Adrenal gland (tissue), 12 donors: ENCODE measurements around the gene POLR1E. TPM values are rescaled to one million over a fixed set of nuclear protein-coding genes. Genes with fewer than 3 reads are reported as not detected.
A peak's percentile ranks its signal among the peaks of the same experiment; 100 is the strongest.

Source experiments
- DNase-seq, 7 donors: peaks; one replicate each; pipeline ENCODE4 v3.0.0-alpha.2; 2019 to 2020
- H3K27ac ChIP-seq, 5 donors: fragments of 200-600 bp; sonication (generic) in 4 of 5; 1 replicate in 3 of 5; 2 replicates in 2 of 5; pipeline versions ENCODE4 v1.5.1 to v1.8.0; 2016 to 2020; ENCODE audit warnings: mild to moderate bottlenecking in 1 of 5
- H3K27me3 ChIP-seq: fragments of 200-600 bp; 2 replicates; pipeline ENCODE4 v1.8.0; 2021
- H3K36me3 ChIP-seq, 2 donors: fragments of 200-600 bp; replicated peaks in 1 of 2; 1 replicate in 1 of 2; 2 replicates in 1 of 2; pipeline versions ENCODE4 v1.5.1 to v1.8.0; 2018 to 2022
- H3K4me1 ChIP-seq, 2 donors: fragments of 200-600 bp; replicated peaks in 1 of 2; 1 replicate in 1 of 2; 2 replicates in 1 of 2; pipeline versions ENCODE4 v1.5.1 to v1.8.0; 2018 to 2021
- H3K4me3 ChIP-seq, 4 donors: fragments of 200-600 bp; sonication (generic) in 3 of 4; one replicate each; pipeline ENCODE4 v1.5.1; 2016 to 2018
- H3K9me3 ChIP-seq, 3 donors: fragments of 200-600 bp; sonication (generic) in 1 of 3; replicated peaks in 1 of 3; 1 replicate in 2 of 3; 2 replicates in 1 of 3; pipeline versions ENCODE4 v1.5.1 to v1.8.0; 2016 to 2021
- POLR2A ChIP-seq, 2 donors: fragments of 450-650 bp; IDR thresholded peaks; one replicate each; pipeline ENCODE4 v1.6.1; 2017; ENCODE audit warnings: antibody characterized with exemption in 2 of 2, mild to moderate bottlenecking in 2 of 2, moderate library complexity in 1 of 2
- WGBS, 4 donors: extraction: QIAGEN DNeasy Blood & Tissue Kit in 2 of 4; methylation state at CpG; one replicate each; pipeline versions ENCODE4 v1.1.5 to v1.1.7; 2013 to 2017; 5-methylcytosine and 5-hydroxymethylcytosine counted together
- intact Hi-C, 2 donors: fragments of 100-400 bp; cut with DNase I; formaldehyde crosslinking; loops; one replicate each; pipeline versions ENCODE4 v1.14.1 to v1.15.0; 2022 to 2023
- polyA plus RNA-seq, 3 donors: library from polyadenylated mRNA; stranded (reverse); fragments of 200-250 nt in 2 of 3; fragments of 350-450 nt in 1 of 3; fragmentation: Illumina TruSeq in 1 of 3; extraction: RNeasy Lipid Tissue Mini Kit (QIAGEN cat#74804) in 1 of 3; gene quantifications; one replicate each; pipeline ENCODE4 v1.2.3, GENCODE V29; 2013 to 2014
- total RNA-seq, 9 donors: library from RNA; depleted of rRNA in 4 of 9; stranded (reverse); fragments of >200 nt in 4 of 9; fragments of 120-200 nt in 1 of 9; fragmentation: NEBNext Ultra II Directional in 1 of 9; extraction: Animal tissue kit (Norgen Biotek cat#: 25700) in 1 of 9; gene quantifications; one replicate each; pipeline versions ENCODE4 v1.1.0 to v1.2.4, GENCODE V29; 2013 to 2023
- TF ChIP-seq, protein P1 (sequence below), 6 experiments: fragments of 450-650 bp in 4 of 6; fragments of 200-600 bp in 2 of 6; sonication (generic) in 1 of 6; IDR thresholded peaks; 1 replicate in 5 of 6; 2 replicates in 1 of 6; pipeline versions ENCODE4 v1.5.1 to v1.8.0; 2016 to 2021; ENCODE audit warnings: antibody characterized with exemption in 6 of 6, mild to moderate bottlenecking in 2 of 6, moderate library complexity in 1 of 6
- donor health status: healthy with polysubstance abuse.
- donor health status: Bipolar disorder and iron deficiency.
- donor health status: DM: yes; HTN: yes; CAD: no.
- donor health status: DM: no; HTN: no; CAD: no.
- donor health status: DM: no; HTN: no; CAD: no.
- donor health status: DM: yes; HTN: yes; CAD: no.

Gene POLR1E
- total and polyA plus RNA-seq, 12 donors: 12.6 to 113 (median 20.9) TPM

GRCh38 chr9:37520641-37521040 lies 34.9 kb downstream of the POLR1E start:
- 86 to 95% (median 93%) methylated on average over 3 of the region's 3 CpGs for WGBS, 4 donors
- peaks cover 0 to 14% of the 10 kb centered on the region in 2 donors for H3K4me1 ChIP-seq
- intact Hi-C loops: no loop called here
- no peaks in the 10 kb centered on the region for H3K27me3 ChIP-seq
- H3K36me3 ChIP-seq: peaks cover 0 to 23% of the 10 kb centered on the region in 2 donors
- H3K4me3 ChIP-seq: no peak overlapping the region
- no peaks in the 10 kb centered on the region for H3K9me3 ChIP-seq
- no peak for TF ChIP-seq POLR2A (IDR thresholded peaks at IDR 0.05)
- TF ChIP-seq, protein P1, sequence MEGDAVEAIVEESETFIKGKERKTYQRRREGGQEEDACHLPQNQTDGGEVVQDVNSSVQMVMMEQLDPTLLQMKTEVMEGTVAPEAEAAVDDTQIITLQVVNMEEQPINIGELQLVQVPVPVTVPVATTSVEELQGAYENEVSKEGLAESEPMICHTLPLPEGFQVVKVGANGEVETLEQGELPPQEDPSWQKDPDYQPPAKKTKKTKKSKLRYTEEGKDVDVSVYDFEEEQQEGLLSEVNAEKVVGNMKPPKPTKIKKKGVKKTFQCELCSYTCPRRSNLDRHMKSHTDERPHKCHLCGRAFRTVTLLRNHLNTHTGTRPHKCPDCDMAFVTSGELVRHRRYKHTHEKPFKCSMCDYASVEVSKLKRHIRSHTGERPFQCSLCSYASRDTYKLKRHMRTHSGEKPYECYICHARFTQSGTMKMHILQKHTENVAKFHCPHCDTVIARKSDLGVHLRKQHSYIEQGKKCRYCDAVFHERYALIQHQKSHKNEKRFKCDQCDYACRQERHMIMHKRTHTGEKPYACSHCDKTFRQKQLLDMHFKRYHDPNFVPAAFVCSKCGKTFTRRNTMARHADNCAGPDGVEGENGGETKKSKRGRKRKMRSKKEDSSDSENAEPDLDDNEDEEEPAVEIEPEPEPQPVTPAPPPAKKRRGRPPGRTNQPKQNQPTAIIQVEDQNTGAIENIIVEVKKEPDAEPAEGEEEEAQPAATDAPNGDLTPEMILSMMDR (IDR thresholded peaks at IDR 0.05): no peak
- H3K27ac ChIP-seq: no peak overlapping the region
- DNase-seq: no peak

DNA sequence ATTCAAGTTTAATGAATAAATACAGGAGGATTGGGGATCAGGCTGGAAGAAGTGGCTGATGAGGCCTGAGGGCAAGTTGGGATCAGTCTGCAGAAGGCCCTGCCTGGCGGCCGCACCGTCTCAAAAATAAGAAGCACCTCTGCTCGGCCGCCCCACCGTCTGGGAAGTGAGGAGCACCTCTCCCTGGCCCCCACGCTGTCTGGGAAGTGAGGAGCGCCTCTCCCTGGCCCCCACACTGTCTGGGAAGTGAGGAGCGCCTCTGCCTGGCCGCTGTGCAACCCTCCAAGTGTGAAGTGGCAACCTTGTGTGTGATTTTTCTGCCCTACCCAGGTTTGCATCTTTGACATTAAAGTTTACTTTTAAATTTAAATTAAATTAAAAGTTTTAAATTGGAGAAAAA lies 35.4 kb downstream of the POLR1E start:
- Histone ChIP-seq H3K4me1 (peaks cover 0 to 14% of the 10 kb centered on the region in 2 donors), H3K9me3 (no peaks in the 10 kb centered on the region), H3K27ac (no peak overlapping the region), H3K4me3 (no peak overlapping the region), H3K27me3 (no peaks in the 10 kb centered on the region), H3K36me3 (peaks cover 0 to 21% of the 10 kb centered on the region in 2 donors)
- TF ChIP-seq, protein P1 (IDR thresholded peaks at IDR 0.05): no peak
- no peak for TF ChIP-seq POLR2A (IDR thresholded peaks at IDR 0.05)
- WGBS, 4 donors: 94 to 96% (median 95%) methylated on average over 10 of the region's 10 CpGs
- no peak for DNase-seq
- intact Hi-C loops: no loop called here

- TF ChIP-seq, protein P1 (IDR thresholded peaks at IDR 0.05): no peak
- TF ChIP-seq POLR2A (IDR thresholded peaks at IDR 0.05): no peak
- intact Hi-C loops: no loop called here
- peak; percentile 34 to 86 (median 78) for DNase-seq
- peak overlapping the region in 2 of 5 donors; percentile 65 for H3K27ac ChIP-seq
- H3K4me3 ChIP-seq: no peak overlapping the region
- peaks cover 0 to 22% of the 10 kb centered on the region in 2 donors for H3K36me3 ChIP-seq
- H3K9me3 ChIP-seq: no peaks in the 10 kb centered on the region
- peaks cover 0 to 9% of the 10 kb centered on the region in 2 donors for H3K4me1 ChIP-seq
- H3K27me3 ChIP-seq: no peaks in the 10 kb centered on the region
- 43 to 55% (median 46%) methylated on average over 2 of the region's 2 CpGs for WGBS, 4 donors
These were observed 37.2 kb downstream of the POLR1E start for GRCh38 chr9:37522971-37523370.

DNA sequence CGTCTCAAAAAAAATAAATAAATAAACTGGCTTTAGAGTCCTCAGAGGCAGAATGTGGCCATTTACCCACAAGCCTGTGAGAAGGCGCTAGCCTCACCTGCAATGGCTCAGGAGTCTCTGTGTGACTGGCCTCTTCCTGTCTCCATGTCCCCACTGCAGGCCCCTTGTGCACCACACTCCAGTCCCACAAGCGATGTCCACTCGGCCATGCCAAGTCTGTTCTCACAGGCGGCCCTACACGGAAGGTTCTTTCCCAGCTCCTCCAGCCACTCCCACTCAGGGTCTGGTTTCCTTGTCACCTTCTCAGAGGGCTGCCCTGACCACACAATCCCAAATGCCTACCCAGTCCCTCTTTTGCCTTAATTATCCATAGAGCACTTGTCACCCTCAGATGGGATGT lies 38.2 kb downstream of the POLR1E start:
- TF ChIP-seq, protein P1 (IDR thresholded peaks at IDR 0.05): no peak
- TF ChIP-seq POLR2A (IDR thresholded peaks at IDR 0.05): no peak
- H3K27me3 ChIP-seq: no peaks in the 10 kb centered on the region
- intact Hi-C loops: no loop called here
- H3K27ac ChIP-seq: no peak overlapping the region
- H3K9me3 ChIP-seq: no peaks in the 10 kb centered on the region
- no peak for DNase-seq
- H3K4me1 ChIP-seq: peaks cover 0 to 7% of the 10 kb centered on the region in 2 donors
- peaks cover 0 to 31% of the 10 kb centered on the region in 2 donors for H3K36me3 ChIP-seq
- H3K4me3 ChIP-seq: no peak overlapping the region
- 92 to 97% (median 94%) methylated on average over 6 of the region's 6 CpGs for WGBS, 4 donors
